NCI-H748 treated with DMSO at 0.1 percent for 48 hours (cell line): Measurements from ENCODE around the gene KRTAP13-4.

Experiments used
- DNase-seq: peaks from one replicate; lab custom pipeline; 2025; lab: John Stamatoyannopoulos, UW

Gene KRTAP13-4

GRCh38 chr21:30430170-30430655 lies at the start of gene KRTAP13-4:
Gene KRTAP13-4, plus strand, starts transcription at chr21:30430220. Its CDS starts 56 bp downstream, at chr21:30430276.
- no peak for DNase-seq

- DNase-seq = no peak
Measured at GRCh38 chr21:30382201-30382600, 47.8 kb upstream of the KRTAP13-4 start.

GRCh38 chr21:30391492-30392025 lies 38.5 kb upstream of the KRTAP13-4 start:
- no peak for DNase-seq

GRCh38 chr21:30395731-30396130 lies 34.3 kb upstream of the KRTAP13-4 start, which contains the start of gene KRTAP13-1:
Gene KRTAP13-1, plus strand, starts transcription at chr21:30396031. Its CDS starts 56 bp downstream, at chr21:30396087.
- no peak for DNase-seq

GRCh38 chr21:30408782-30409494 lies 21.1 kb upstream of the KRTAP13-4 start:
- DNase-seq = peak; percentile 46

- no peak for DNase-seq
Measured at GRCh38 chr21:30415993-30416392, 14.0 kb upstream of the KRTAP13-4 start.

- DNase-seq = no peak
Measured at GRCh38 chr21:30425826-30426225, 4.2 kb upstream of the KRTAP13-4 start, which contains the start of gene KRTAP13-3. Gene KRTAP13-3, minus strand, starts transcription at chr21:30425926. Its CDS starts 14 bp downstream, at chr21:30425912.

- no peak for DNase-seq
Measured at GRCh38 chr21:30426731-30427130, 3.3 kb upstream of the KRTAP13-4 start.

- DNase-seq = peak; percentile 1
Measured at GRCh38 chr21:30434033-30434631, 4.1 kb downstream of the KRTAP13-4 start.

GRCh38 chr21:30437010-30437565 lies 7.1 kb downstream of the KRTAP13-4 start:
- no peak for DNase-seq

GRCh38 chr21:30439975-30440374 lies 10.0 kb downstream of the KRTAP13-4 start, which contains the start of gene KRTAP15-1:
Gene KRTAP15-1, plus strand, starts transcription at chr21:30440275. Its CDS starts 53 bp downstream, at chr21:30440328.
- no peak for DNase-seq

- no peak for DNase-seq
Measured at GRCh38 chr21:30443226-30443625, 13.2 kb downstream of the KRTAP13-4 start.

- no peak for DNase-seq
Measured at GRCh38 chr21:30444204-30444603, 14.2 kb downstream of the KRTAP13-4 start.

- DNase-seq = no peak
Measured at GRCh38 chr21:30447056-30447455, 17.0 kb downstream of the KRTAP13-4 start.

GRCh38 chr21:30448514-30448913 lies 18.5 kb downstream of the KRTAP13-4 start:
- DNase-seq = no peak

GRCh38 chr21:30463713-30464112 lies 33.7 kb downstream of the KRTAP13-4 start:
- DNase-seq = no peak

- DNase-seq = no peak
Measured at GRCh38 chr21:30468900-30469714, 39.1 kb downstream of the KRTAP13-4 start.

- DNase-seq = no peak
Measured at GRCh38 chr21:30478004-30478403, 48.0 kb downstream of the KRTAP13-4 start.

GRCh38 chr21:30479259-30479658 lies 49.2 kb downstream of the KRTAP13-4 start:
- DNase-seq = no peak

GRCh38 chr21:30480145-30480544 lies 50.1 kb downstream of the KRTAP13-4 start, which contains the start of gene KRTAP19-1:
Gene KRTAP19-1, minus strand, starts transcription at chr21:30480367. Its CDS starts 50 bp downstream, at chr21:30480317.
- DNase-seq = no peak
